GM23338 (cell line): ENCODE measurements around the gene FOXJ3. TPM values are rescaled to one million over a fixed set of nuclear protein-coding genes. Genes with fewer than 3 reads are reported as not detected.
A peak's percentile ranks its signal among the peaks of the same experiment; 100 is the strongest.

ENCODE experiments used
- ATAC-seq: fragments of 200-7000 bp; cut with Tn5 transposase; 3 replicates; pipeline ENCODE4 v1.9.1; 2020
- DNase-seq: peaks from one replicate; pipeline ENCODE4 v3.0.0-alpha.2; 2015; ENCODE audit warnings: low spot score
- H2AFZ ChIP-seq: fragments of 200-600 bp; sonication (generic); 2 replicates; pipeline ENCODE4 v1.8.0; 2016; ENCODE audit warnings: antibody characterized with exemption, mild to moderate bottlenecking, moderate library complexity
- H3F3A ChIP-seq: fragments of 200-600 bp; sonication (generic); replicated peaks from 2 replicates; pipeline ENCODE4 v1.8.0; 2017; ENCODE audit warnings: antibody characterized with exemption, mixed run types, low read depth
- H3K27ac ChIP-seq: fragments of 200-600 bp; sonication (generic); 2 replicates; pipeline ENCODE4 v1.6.1; 2016; ENCODE audit warnings: low read depth
- H3K27me3 ChIP-seq: fragments of 200-600 bp; sonication (generic); 2 replicates; pipeline ENCODE4 v1.8.0; 2016; ENCODE audit warnings: mild to moderate bottlenecking, mixed run types, moderate library complexity; ENCODE audit not compliant: insufficient read depth
- H3K36me3 ChIP-seq: fragments of 200-600 bp; sonication (generic); 2 replicates; pipeline ENCODE4 v1.8.0; 2016; ENCODE audit warnings: mild to moderate bottlenecking; ENCODE audit not compliant: insufficient read depth
- H3K4me1 ChIP-seq: fragments of 200-600 bp; sonication (generic); 2 replicates; pipeline ENCODE4 v1.8.0; 2016; ENCODE audit warnings: mild to moderate bottlenecking, moderate library complexity; ENCODE audit not compliant: insufficient read depth
- H3K4me2 ChIP-seq: fragments of 200-600 bp; sonication (generic); 2 replicates; pipeline ENCODE4 v1.7.1; 2017; ENCODE audit warnings: mixed run types
- H3K4me3 ChIP-seq: fragments of 200-600 bp; sonication (generic); 2 replicates; pipeline ENCODE4 v1.6.1; 2016; ENCODE audit warnings: mixed run types
- H3K79me2 ChIP-seq: fragments of 200-600 bp; sonication (generic); replicated peaks from 2 replicates; pipeline ENCODE4 v1.8.0; 2017; ENCODE audit warnings: mild to moderate bottlenecking; ENCODE audit not compliant: insufficient read depth
- H3K9me2 ChIP-seq: fragments of 200-600 bp; sonication (generic); 2 replicates; pipeline ENCODE4 v1.8.0; 2017; ENCODE audit not compliant: insufficient read depth
- H4K20me1 ChIP-seq: fragments of 200-600 bp; sonication (generic); replicated peaks from 2 replicates; pipeline ENCODE4 v1.8.0; 2017; ENCODE audit warnings: mild to moderate bottlenecking; ENCODE audit not compliant: insufficient read depth
- H3K27ac Mint-ChIP-seq: 2 replicates; pipeline ENCODE4 v1.8.0; 2020; ENCODE audit warnings: inconsistent platforms, mild to moderate bottlenecking, moderate library complexity, mixed read lengths
- H3K27me3 Mint-ChIP-seq: 3 replicates; pipeline ENCODE4 v1.8.0; 2022; ENCODE audit warnings: low read depth, mild to moderate bottlenecking, moderate library complexity, mixed read lengths, inconsistent platforms; ENCODE audit not compliant: insufficient read depth, poor library complexity
- H3K36me3 Mint-ChIP-seq: 3 replicates; pipeline ENCODE4 v1.8.0; 2021; ENCODE audit warnings: low read depth, mild to moderate bottlenecking, inconsistent platforms, moderate library complexity, mixed read lengths
- H3K4me1 Mint-ChIP-seq: 3 replicates; pipeline ENCODE4 v1.8.0; 2020; ENCODE audit warnings: mild to moderate bottlenecking, inconsistent platforms, mixed read lengths
- H3K4me3 Mint-ChIP-seq: 3 replicates; pipeline ENCODE4 v1.8.0; 2021; ENCODE audit warnings: moderate library complexity, mild to moderate bottlenecking, inconsistent platforms, mixed read lengths
- H3K9me3 Mint-ChIP-seq: 3 replicates; pipeline ENCODE4 v1.8.0; 2020; ENCODE audit warnings: moderate library complexity, mild to moderate bottlenecking, inconsistent platforms, mixed read lengths
- CREB1 ChIP-seq: fragments of 250-450 bp; sonication (Bioruptor Pico); IDR thresholded peaks from 2 replicates; pipeline ENCODE4 v1.5.0; 2020; ENCODE audit warnings: low read depth, mild to moderate bottlenecking, moderate library complexity
- JUNB ChIP-seq: IDR thresholded peaks from one replicate; pipeline ENCODE4 v1.6.1; 2016; ENCODE audit warnings: antibody characterized with exemption; ENCODE audit not compliant: unreplicated experiment
- NANOG ChIP-seq: IDR thresholded peaks from 2 replicates; pipeline ENCODE4 v1.6.1; 2016; ENCODE audit warnings: antibody characterized with exemption, borderline replicate concordance
- POLR2AphosphoS5 ChIP-seq: IDR thresholded peaks from 2 replicates; pipeline ENCODE4 v1.6.1; 2016; ENCODE audit warnings: antibody characterized with exemption, low read depth
- ZNF114 ChIP-seq: fragments of 250-450 bp; sonication (Bioruptor Pico); IDR thresholded peaks from 2 replicates; pipeline ENCODE4 v1.5.0; 2020; ENCODE audit warnings: mild to moderate bottlenecking, moderate library complexity
- ZNF331 ChIP-seq: fragments of 250-450 bp; sonication (Bioruptor Pico); IDR thresholded peaks from 2 replicates; pipeline ENCODE4 v1.5.0; 2020; ENCODE audit warnings: low read depth, mild to moderate bottlenecking, moderate library complexity
- polyA plus RNA-seq: library from polyadenylated mRNA; unstranded; fragments of >200 nt; fragmentation: Nextera tagmentation; extraction: Ambion mirVana; gene quantifications from 2 replicates; pipeline ENCODE4 v1.2.1, GENCODE V29; 2016
- total RNA-seq: library from RNA; depleted of rRNA; stranded (reverse); fragments of >200 nt; shearing (Covaris generic); gene quantifications from 2 replicates; pipeline ENCODE4 v1.2.3, GENCODE V29; 2014
- TF ChIP-seq, protein P1 (sequence below): fragments of 250-450 bp; sonication (Bioruptor Pico); IDR thresholded peaks from 2 replicates; pipeline ENCODE4 v1.5.0; 2020; ENCODE audit warnings: mild to moderate bottlenecking, moderate library complexity
- TF ChIP-seq, protein P2 (sequence below): IDR thresholded peaks from 2 replicates; pipeline ENCODE4 v1.6.1; 2016; ENCODE audit warnings: antibody characterized with exemption

FOXJ3 gene
- total and polyA plus RNA-seq, 2 experiments from 2014 or later, result 36.6 to 53.3 TPM

DNA sequence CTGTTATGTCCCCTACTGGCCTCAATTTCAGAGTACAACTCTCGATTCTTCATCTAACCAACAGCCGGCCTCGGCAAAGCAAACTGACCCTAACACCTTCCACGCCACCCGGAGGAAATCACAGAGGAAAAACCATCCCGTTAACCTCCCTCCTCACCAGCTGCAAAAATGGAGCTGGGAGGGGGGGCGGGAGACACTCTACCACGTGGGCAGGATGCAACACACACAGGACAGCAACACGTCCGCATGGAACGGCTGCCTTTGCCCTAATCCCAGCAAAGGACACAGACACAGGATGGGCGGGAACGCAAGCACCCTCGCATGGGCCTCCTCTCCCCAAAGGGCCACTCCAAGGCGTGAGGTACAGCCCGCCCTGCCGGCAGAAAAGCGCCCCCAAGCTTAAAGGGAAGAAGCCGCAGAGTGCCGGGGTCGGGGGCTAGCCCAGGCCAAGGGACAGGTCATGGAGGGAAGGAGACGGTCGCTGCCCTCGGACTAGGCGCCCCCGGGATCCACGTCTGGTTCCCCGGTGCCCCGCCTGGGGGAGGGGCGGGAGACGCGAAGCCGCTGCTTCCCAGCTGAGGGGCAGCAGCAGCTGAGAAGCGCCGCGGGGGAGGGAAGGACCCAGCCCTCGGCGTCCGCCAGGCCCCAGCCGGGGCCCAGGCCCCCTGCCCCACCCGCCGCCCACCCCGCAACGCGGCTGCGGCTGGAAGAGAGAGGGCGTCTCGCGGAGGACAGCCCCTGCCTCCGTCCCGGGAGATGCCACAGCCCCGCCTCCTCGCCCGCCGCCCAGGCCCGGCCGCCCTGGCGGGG is 590 bp downstream of the FOXJ3 start (continued):
- TF ChIP-seq, protein P1, sequence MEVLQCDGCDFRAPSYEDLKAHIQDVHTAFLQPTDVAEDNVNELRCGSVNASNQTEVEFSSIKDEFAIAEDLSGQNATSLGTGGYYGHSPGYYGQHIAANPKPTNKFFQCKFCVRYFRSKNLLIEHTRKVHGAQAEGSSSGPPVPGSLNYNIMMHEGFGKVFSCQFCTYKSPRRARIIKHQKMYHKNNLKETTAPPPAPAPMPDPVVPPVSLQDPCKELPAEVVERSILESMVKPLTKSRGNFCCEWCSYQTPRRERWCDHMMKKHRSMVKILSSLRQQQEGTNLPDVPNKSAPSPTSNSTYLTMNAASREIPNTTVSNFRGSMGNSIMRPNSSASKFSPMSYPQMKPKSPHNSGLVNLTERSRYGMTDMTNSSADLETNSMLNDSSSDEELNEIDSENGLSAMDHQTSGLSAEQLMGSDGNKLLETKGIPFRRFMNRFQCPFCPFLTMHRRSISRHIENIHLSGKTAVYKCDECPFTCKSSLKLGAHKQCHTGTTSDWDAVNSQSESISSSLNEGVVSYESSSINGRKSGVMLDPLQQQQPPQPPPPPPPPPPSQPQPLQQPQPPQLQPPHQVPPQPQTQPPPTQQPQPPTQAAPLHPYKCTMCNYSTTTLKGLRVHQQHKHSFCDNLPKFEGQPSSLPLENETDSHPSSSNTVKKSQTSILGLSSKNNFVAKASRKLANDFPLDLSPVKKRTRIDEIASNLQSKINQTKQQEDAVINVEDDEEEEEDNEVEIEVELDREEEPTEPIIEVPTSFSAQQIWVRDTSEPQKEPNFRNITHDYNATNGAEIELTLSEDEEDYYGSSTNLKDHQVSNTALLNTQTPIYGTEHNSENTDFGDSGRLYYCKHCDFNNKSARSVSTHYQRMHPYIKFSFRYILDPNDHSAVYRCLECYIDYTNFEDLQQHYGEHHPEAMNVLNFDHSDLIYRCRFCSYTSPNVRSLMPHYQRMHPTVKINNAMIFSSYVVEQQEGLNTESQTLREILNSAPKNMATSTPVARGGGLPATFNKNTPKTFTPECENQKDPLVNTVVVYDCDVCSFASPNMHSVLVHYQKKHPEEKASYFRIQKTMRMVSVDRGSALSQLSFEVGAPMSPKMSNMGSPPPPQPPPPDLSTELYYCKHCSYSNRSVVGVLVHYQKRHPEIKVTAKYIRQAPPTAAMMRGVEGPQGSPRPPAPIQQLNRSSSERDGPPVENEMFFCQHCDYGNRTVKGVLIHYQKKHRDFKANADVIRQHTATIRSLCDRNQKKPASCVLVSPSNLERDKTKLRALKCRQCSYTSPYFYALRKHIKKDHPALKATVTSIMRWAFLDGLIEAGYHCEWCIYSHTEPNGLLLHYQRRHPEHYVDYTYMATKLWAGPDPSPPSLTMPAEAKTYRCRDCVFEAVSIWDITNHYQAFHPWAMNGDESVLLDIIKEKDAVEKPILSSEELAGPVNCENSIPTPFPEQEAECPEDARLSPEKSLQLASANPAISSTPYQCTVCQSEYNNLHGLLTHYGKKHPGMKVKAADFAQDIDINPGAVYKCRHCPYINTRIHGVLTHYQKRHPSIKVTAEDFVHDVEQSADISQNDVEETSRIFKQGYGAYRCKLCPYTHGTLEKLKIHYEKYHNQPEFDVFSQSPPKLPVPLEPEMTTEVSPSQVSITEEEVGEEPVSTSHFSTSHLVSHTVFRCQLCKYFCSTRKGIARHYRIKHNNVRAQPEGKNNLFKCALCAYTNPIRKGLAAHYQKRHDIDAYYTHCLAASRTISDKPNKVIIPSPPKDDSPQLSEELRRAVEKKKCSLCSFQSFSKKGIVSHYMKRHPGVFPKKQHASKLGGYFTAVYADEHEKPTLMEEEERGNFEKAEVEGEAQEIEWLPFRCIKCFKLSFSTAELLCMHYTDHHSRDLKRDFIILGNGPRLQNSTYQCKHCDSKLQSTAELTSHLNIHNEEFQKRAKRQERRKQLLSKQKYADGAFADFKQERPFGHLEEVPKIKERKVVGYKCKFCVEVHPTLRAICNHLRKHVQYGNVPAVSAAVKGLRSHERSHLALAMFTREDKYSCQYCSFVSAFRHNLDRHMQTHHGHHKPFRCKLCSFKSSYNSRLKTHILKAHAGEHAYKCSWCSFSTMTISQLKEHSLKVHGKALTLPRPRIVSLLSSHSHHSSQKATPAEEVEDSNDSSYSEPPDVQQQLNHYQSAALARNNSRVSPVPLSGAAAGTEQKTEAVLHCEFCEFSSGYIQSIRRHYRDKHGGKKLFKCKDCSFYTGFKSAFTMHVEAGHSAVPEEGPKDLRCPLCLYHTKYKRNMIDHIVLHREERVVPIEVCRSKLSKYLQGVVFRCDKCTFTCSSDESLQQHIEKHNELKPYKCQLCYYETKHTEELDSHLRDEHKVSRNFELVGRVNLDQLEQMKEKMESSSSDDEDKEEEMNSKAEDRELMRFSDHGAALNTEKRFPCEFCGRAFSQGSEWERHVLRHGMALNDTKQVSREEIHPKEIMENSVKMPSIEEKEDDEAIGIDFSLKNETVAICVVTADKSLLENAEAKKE (CRISPR knock-in tag), result no peak
- TF ChIP-seq NANOG, result no peak
- TF ChIP-seq ZNF331 (CRISPR knock-in tag), result no peak
- TF ChIP-seq, protein P2, sequence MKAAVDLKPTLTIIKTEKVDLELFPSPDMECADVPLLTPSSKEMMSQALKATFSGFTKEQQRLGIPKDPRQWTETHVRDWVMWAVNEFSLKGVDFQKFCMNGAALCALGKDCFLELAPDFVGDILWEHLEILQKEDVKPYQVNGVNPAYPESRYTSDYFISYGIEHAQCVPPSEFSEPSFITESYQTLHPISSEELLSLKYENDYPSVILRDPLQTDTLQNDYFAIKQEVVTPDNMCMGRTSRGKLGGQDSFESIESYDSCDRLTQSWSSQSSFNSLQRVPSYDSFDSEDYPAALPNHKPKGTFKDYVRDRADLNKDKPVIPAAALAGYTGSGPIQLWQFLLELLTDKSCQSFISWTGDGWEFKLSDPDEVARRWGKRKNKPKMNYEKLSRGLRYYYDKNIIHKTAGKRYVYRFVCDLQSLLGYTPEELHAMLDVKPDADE, result no peak
- TF ChIP-seq POLR2AphosphoS5, result no peak
- 0 out of 2 replicates have a peak, but pooled peaks have one; percentile 13 for TF ChIP-seq CREB1 (CRISPR knock-in tag)
- no peak for TF ChIP-seq JUNB

DNA sequence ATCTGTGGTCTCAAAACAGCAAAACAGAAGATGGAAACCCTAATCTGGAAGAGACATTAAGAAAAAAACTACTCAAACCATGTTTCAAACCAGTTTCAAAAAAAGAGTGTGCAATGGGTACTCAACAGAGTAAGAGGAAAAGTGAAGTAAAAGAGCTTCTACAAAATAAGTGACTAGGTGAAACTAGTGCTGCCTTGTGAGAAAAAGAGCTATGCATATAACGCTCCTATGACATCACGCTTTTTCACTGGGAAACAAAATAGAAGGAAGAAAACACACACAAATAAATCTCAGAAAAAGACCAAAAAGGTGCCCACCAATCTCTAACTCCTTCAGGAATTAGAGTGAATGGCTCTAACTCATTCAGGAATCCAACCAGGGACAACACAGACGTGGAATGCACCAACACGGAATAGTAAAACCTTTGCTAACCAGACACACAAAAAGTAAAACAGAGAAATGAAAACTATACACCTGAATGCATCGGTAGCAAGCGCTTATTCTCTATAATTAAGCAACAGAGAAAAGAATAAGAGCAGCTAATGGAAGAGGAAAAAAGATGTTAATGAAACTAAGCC is 1.3 kb downstream of the FOXJ3 start:
- no peak for TF ChIP-seq ZNF114
- Histone ChIP-seq H4K20me1 (peaks cover 41% of the 10 kb centered on the region), H3K36me3 (no peaks in the 10 kb centered on the region), H3K9me2 (no peaks in the 10 kb centered on the region), H3K79me2 (peaks cover 58% of the 10 kb centered on the region), H2AFZ (no peak overlapping the region), H3K4me1 (peaks cover 21% of the 10 kb centered on the region), H3K4me2 (peak overlapping the region; percentile 86), H3F3A (no peaks in the 10 kb centered on the region), H3K4me3 (peak overlapping the region; percentile 69), H3K27ac (peak overlapping the region; percentile 98), H3K27me3 (no peaks in the 10 kb centered on the region)
- H3K4me3 Mint-ChIP-seq, result peak overlapping the region; percentile 95
- peaks cover 13% of the 10 kb centered on the region for H3K27me3 Mint-ChIP-seq
- H3K27ac Mint-ChIP-seq, result peak overlapping the region; percentile 96
- no peaks in the 10 kb centered on the region; the same call in 2 of the 3 replicates for H3K36me3 Mint-ChIP-seq
- ATAC-seq (no peak), DNase-seq (no peak)
- H3K9me3 Mint-ChIP-seq, result no peaks in the 10 kb centered on the region; the same call in 2 of the 3 replicates
- H3K4me1 Mint-ChIP-seq, result peaks cover 44% of the 10 kb centered on the region
